Measurements from ENCODE around the gene TLR7.

TLR7 gene

DNA sequence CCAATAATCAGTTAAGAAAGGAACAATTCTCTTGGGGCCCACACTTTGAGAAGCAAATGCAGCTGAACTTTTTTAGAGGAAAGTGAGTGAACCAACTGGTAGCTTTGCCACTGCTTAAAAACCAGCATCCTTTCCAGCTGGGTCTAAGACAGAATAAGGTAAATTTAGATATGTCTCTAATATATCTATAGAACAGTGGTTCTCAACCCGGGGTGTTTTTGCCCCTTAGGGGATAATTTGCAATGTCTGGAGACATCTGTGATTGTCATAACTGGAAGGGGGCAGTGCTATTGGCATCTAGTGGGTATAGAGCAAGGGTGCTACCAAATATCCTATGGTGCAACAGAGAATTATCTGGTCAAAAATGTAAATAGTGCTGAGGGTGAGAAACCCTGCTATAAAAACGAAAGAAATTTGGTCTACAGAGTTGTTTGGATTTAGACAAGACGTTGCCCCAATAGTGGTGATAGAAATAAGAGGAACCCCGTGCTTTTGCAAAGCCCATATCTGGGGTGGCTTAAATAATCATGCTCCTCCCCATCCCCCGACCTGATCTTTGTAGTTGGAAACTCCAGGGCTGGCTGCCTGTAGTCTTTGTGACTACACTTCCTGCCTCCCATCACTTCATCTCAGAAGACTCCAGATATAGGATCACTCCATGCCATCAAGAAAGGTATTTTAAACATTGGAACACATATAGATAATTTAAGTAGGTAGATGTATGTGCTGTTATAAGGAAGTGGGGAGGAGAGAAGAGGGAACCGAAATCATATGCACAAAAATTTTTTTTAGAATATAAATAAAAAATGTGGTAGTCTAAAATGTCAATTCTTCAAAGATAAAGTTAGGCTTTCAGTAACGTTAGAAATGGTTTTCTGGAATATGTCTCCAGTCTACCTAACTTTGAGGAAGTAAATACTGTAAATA is at the start of gene TLR7:
Gene TLR7 (plus strand): TSS at position 622 of the 927 bp plus-strand sequence. CDS start 507 bp downstream, outside the sequence.
- TF ChIP-seq, protein P1, sequence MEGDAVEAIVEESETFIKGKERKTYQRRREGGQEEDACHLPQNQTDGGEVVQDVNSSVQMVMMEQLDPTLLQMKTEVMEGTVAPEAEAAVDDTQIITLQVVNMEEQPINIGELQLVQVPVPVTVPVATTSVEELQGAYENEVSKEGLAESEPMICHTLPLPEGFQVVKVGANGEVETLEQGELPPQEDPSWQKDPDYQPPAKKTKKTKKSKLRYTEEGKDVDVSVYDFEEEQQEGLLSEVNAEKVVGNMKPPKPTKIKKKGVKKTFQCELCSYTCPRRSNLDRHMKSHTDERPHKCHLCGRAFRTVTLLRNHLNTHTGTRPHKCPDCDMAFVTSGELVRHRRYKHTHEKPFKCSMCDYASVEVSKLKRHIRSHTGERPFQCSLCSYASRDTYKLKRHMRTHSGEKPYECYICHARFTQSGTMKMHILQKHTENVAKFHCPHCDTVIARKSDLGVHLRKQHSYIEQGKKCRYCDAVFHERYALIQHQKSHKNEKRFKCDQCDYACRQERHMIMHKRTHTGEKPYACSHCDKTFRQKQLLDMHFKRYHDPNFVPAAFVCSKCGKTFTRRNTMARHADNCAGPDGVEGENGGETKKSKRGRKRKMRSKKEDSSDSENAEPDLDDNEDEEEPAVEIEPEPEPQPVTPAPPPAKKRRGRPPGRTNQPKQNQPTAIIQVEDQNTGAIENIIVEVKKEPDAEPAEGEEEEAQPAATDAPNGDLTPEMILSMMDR (IDR thresholded peaks at IDR 0.05; ENCODE audit: low read length, missing control alignments), result no peak
- no peak for DNase-seq (ENCODE audit: low read depth)
- H3K4me3 ChIP-seq (replicated peaks; ENCODE audit: low read depth, low read length), result no peak within 1 kb of the TSS

DNA sequence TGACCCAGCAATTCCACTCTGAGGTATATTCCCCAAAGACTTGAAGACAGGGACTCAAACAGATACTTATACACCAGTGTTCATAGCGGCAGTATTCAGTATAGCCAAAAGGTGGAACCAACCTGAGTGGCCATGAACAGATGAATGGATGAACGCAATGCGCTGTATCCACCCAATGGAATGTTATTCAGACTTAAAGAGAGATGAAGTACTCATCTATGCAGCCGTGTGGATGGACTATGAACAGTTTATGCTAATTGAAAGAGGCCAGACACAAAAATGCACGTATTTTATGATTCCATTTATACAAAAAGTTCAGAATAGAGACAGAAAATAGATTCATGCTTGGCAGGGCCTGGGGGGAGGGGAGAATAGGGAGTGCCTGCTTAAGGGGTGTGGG is 49.3 kb upstream of the TLR7 start:
- no peak for DNase-seq (ENCODE audit: low read depth)
- no peak overlapping the region for H3K4me3 ChIP-seq (replicated peaks; ENCODE audit: low read depth, low read length)
- TF ChIP-seq, protein P1 (IDR thresholded peaks at IDR 0.05; ENCODE audit: low read length, missing control alignments), result no peak

DNA sequence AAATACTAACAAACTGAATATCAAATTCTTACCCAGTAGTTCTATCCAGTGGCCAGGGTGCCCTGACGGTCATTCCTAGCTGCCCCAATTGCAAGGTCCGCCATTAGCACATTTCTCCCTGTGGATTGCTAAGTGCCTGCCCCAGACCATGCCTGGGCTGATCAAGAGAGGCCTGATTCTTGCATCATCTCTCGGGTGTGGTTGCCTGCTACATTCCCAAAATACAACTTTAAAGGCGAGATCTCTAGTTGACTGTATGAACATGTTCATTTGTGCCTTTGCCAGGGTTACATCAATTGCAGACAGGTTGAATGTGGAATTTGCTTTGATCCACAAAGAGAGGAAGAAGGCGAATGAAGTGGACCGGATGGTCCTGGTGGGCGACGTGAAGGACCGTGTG is 47.6 kb upstream of the TLR7 start:
- TF ChIP-seq, protein P1 (IDR thresholded peaks at IDR 0.05; ENCODE audit: low read length, missing control alignments), result no peak
- DNase-seq (ENCODE audit: low read depth), result no peak
- H3K4me3 ChIP-seq (replicated peaks; ENCODE audit: low read depth, low read length), result no peak overlapping the region

DNA sequence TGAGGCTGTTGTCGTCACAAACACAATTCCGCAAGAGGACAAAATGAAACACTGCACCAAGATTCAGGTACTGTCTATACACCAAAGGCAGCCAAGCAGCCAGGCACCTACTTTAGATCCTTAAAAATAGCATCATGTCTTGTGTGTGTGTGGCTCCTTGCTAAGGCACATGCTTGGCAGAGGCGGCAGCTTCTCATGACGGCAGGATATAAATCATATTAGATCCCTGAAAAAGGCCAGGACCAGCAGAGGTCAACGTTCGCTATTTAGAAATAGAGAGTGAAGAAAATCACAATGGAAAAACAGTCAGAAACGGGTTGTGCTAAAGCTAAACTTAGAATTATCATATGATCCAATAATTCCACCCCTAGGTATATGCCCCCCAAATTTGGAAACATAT is 46.1 kb upstream of the TLR7 start:
- no peak for DNase-seq (ENCODE audit: low read depth)
- H3K4me3 ChIP-seq (replicated peaks; ENCODE audit: low read depth, low read length), result no peak overlapping the region
- TF ChIP-seq, protein P1 (IDR thresholded peaks at IDR 0.05; ENCODE audit: low read length, missing control alignments), result no peak

DNA sequence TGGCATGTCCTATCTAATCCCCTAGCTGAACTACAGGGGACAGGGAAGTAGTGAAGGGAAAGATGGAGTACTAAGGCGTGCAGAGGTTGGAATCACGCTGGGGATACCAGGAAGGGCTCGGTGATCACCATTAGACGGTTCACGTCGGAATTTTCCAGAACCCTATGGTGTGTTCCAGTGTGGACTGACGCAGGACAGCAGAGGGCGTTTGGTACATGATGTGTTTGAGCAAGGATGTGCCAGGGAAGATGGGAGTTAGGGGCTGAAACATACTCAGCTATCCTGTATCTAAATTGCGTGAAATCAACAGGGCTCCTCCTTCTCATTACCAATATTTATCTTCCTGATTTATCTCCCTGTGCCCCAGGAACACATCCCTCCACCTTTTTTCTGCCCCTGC is 41.9 kb upstream of the TLR7 start:
- DNase-seq (ENCODE audit: low read depth), result peak; percentile 7
- H3K4me3 ChIP-seq (replicated peaks; ENCODE audit: low read depth, low read length), result no peak overlapping the region
- TF ChIP-seq, protein P1 (IDR thresholded peaks at IDR 0.05; ENCODE audit: low read length, missing control alignments), result peak; percentile 7

DNA sequence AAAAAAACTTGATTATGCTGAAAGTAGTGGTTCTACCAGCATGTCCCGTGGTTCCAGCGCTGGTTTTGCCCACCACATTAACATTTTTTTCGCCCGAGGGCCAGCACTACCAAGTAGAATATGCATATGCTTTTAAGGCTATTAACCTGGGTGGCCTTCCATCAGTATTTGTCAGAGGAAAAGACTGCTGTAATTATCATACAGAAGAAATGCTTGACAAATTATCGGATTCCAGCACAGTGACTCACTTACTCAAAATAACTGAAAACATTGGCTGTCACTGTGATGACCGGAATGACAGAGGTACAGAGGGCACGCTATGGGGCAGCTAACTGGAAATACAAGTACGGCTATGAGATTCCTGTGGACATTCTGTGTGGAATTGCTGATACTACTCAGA is 41.1 kb upstream of the TLR7 start:
- TF ChIP-seq, protein P1 (IDR thresholded peaks at IDR 0.05; ENCODE audit: low read length, missing control alignments), result no peak
- H3K4me3 ChIP-seq (replicated peaks; ENCODE audit: low read depth, low read length), result no peak overlapping the region
- DNase-seq (ENCODE audit: low read depth), result peak; percentile 8

Data from fibroblast of pulmonary artery (primary cell).